ENCODE results near the gene PRRX2.
"Not testable (repeated sequence)": the region's sequence is repeated elsewhere in the genome, so short reads cannot be mapped to it uniquely, and the experiment has no call there.

Gene PRRX2

DNA sequence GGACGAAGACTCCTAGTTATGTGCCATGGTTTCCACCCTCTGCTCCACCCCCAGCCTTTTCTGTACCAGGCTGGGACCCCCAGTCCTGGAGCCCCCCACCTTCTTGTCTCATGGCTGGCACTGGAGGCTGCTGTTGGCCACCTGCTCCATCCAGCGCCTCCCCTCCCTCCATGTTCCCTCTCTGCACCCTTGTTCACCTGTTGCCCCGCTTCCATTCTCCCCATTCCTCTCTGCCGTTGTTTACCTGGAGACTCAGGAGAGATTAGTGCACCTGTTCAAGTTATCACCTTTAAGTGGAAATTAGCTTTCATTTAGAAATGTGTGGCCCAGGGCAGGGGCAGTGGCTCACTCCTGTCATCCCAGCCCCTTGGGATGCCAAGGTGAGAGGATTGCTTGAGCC is 32.2 kb upstream of the PRRX2 start:
- Histone ChIP-seq H3F3A (ENCODE audit: insufficient read depth, low read length) (no peaks in the 10 kb centered on the region), H3K4me2 (ENCODE audit: low read length) (no peak overlapping the region), H3K79me2 (ENCODE audit: insufficient read depth, low read length) (peaks cover 41% of the 10 kb centered on the region), H2AFZ (ENCODE audit: low read length) (no peak overlapping the region), H3K9me2 (ENCODE audit: low read depth, low read length) (no peaks in the 10 kb centered on the region), H4K20me1 (ENCODE audit: insufficient read depth, low read length) (no peaks in the 10 kb centered on the region), H3K36me3 (ENCODE audit: insufficient read depth, low read length) (peaks cover 91% of the 10 kb centered on the region), H3K27ac (ENCODE audit: low read depth, low read length, poor library complexity, severe bottlenecking) (no peak overlapping the region), H3K9me3 (ENCODE audit: low read length) (no peaks in the 10 kb centered on the region), H3K27me3 (ENCODE audit: insufficient read depth, low read length) (no peaks in the 10 kb centered on the region), H3K9ac (ENCODE audit: low read length) (no peak overlapping the region), H3K4me3 (ENCODE audit: low read depth, low read length, poor library complexity, severe bottlenecking) (no peak overlapping the region), H3K4me1 (ENCODE audit: insufficient read depth, low read length, severe bottlenecking) (peaks cover 12% of the 10 kb centered on the region)
- TF ChIP-seq EZH2 (IDR thresholded peaks at IDR 0.05; ENCODE audit: borderline replicate concordance, low read length), result no peak
- TF ChIP-seq, protein P1, sequence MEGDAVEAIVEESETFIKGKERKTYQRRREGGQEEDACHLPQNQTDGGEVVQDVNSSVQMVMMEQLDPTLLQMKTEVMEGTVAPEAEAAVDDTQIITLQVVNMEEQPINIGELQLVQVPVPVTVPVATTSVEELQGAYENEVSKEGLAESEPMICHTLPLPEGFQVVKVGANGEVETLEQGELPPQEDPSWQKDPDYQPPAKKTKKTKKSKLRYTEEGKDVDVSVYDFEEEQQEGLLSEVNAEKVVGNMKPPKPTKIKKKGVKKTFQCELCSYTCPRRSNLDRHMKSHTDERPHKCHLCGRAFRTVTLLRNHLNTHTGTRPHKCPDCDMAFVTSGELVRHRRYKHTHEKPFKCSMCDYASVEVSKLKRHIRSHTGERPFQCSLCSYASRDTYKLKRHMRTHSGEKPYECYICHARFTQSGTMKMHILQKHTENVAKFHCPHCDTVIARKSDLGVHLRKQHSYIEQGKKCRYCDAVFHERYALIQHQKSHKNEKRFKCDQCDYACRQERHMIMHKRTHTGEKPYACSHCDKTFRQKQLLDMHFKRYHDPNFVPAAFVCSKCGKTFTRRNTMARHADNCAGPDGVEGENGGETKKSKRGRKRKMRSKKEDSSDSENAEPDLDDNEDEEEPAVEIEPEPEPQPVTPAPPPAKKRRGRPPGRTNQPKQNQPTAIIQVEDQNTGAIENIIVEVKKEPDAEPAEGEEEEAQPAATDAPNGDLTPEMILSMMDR (IDR thresholded peaks at IDR 0.05; ENCODE audit: low read length), result no peak

DNA sequence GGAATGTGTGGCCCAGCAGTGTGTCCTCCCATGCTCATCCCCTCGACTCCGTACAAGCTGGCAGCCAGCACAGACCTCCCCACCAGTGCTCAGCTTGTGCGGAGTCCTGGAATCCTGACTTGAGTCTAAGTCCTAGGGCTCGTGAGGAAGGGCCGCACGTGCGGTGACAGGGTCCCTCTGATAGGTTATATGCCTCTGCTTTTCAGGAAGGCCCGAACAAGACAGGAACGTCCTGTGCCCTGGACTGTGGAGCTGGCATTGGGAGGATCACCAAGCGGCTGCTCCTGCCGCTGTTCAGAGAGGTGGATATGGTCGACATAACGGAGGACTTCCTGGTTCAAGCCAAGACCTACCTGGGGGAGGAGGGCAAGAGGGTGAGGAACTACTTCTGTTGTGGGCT is 31.6 kb upstream of the PRRX2 start:
- H3K9ac ChIP-seq (ENCODE audit: low read length), result no peak overlapping the region
- no peak overlapping the region for H3K4me3 ChIP-seq (ENCODE audit: low read depth, low read length, poor library complexity, severe bottlenecking)
- H2AFZ ChIP-seq (ENCODE audit: low read length), result no peak overlapping the region
- H3K9me3 ChIP-seq (ENCODE audit: low read length), result no peaks in the 10 kb centered on the region
- peaks cover 7% of the 10 kb centered on the region for H3K4me1 ChIP-seq (ENCODE audit: insufficient read depth, low read length, severe bottlenecking)
- no peaks in the 10 kb centered on the region for H3K9me2 ChIP-seq (ENCODE audit: low read depth, low read length)
- H3K4me2 ChIP-seq (ENCODE audit: low read length), result no peak overlapping the region
- no peaks in the 10 kb centered on the region for H3K27me3 ChIP-seq (ENCODE audit: insufficient read depth, low read length)
- H3F3A ChIP-seq (ENCODE audit: insufficient read depth, low read length), result no peaks in the 10 kb centered on the region
- H4K20me1 ChIP-seq (ENCODE audit: insufficient read depth, low read length), result no peaks in the 10 kb centered on the region
- H3K27ac ChIP-seq (ENCODE audit: low read depth, low read length, poor library complexity, severe bottlenecking), result no peak overlapping the region
- H3K79me2 ChIP-seq (ENCODE audit: insufficient read depth, low read length), result peaks cover 34% of the 10 kb centered on the region
- no peak for TF ChIP-seq EZH2 (IDR thresholded peaks at IDR 0.05; ENCODE audit: borderline replicate concordance, low read length)
- TF ChIP-seq, protein P1 (IDR thresholded peaks at IDR 0.05; ENCODE audit: low read length), result no peak
- H3K36me3 ChIP-seq (ENCODE audit: insufficient read depth, low read length), result peaks cover 91% of the 10 kb centered on the region

DNA sequence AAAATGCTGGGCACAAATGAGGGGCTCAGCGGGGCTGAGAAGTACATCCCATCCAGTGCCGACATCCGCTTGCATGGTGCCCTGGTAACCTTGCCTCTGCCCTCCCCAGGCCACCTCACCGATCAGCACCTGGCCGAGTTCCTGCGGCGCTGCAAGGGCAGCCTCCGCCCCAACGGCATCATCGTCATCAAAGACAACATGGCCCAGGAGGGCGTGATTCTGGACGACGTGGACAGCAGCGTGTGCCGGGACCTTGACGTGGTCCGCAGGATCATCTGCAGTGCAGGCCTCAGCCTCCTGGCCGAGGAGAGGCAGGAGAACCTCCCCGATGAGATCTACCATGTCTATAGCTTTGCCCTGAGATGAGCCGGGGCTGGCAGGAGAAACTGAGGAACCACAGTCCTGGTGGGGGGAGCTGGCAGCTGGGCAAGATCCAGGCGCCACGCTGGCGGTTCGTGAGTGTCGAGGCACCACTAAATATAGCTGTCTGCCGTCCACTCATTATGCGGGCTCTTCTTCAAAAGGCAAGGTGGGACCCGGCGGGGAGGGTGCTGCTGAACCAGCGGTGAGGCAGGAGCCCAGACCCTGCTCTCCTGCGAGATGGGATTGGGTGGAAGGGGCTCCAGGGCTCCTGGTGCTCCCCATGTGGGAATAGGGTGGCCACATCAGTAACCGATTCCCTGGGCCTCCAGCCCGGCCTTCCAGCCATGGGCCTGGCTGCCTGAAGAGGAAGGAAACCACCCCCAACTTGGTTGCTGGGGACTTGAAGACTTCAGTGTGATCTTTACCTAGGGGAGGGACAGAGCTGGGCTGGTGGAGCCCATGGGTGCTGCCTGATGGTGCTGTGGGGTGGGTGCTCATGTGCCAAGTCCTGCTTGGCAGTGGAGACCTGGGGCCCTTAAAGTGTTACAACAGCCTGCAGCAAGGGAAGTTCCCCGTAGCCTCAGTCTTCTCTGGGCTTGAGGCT is 30.1 kb upstream of the PRRX2 start:
- Histone ChIP-seq H3K27ac (ENCODE audit: low read depth, low read length, poor library complexity, severe bottlenecking) (no peak overlapping the region), H3K9me2 (ENCODE audit: low read depth, low read length) (no peaks in the 10 kb centered on the region), H3K4me3 (ENCODE audit: low read depth, low read length, poor library complexity, severe bottlenecking) (no peak overlapping the region), H3K79me2 (ENCODE audit: insufficient read depth, low read length) (peaks cover 19% of the 10 kb centered on the region), H3K4me2 (ENCODE audit: low read length) (no peak overlapping the region), H3K27me3 (ENCODE audit: insufficient read depth, low read length) (no peaks in the 10 kb centered on the region), H3K9ac (ENCODE audit: low read length) (no peak overlapping the region), H3K4me1 (ENCODE audit: insufficient read depth, low read length, severe bottlenecking) (peaks cover 8% of the 10 kb centered on the region), H3K36me3 (ENCODE audit: insufficient read depth, low read length) (peaks cover 82% of the 10 kb centered on the region), H2AFZ (ENCODE audit: low read length) (no peak overlapping the region), H3K9me3 (ENCODE audit: low read length) (no peaks in the 10 kb centered on the region), H3F3A (ENCODE audit: insufficient read depth, low read length) (no peaks in the 10 kb centered on the region), H4K20me1 (ENCODE audit: insufficient read depth, low read length) (no peaks in the 10 kb centered on the region)
- TF ChIP-seq, protein P1 (IDR thresholded peaks at IDR 0.05; ENCODE audit: low read length), result no peak

DNA sequence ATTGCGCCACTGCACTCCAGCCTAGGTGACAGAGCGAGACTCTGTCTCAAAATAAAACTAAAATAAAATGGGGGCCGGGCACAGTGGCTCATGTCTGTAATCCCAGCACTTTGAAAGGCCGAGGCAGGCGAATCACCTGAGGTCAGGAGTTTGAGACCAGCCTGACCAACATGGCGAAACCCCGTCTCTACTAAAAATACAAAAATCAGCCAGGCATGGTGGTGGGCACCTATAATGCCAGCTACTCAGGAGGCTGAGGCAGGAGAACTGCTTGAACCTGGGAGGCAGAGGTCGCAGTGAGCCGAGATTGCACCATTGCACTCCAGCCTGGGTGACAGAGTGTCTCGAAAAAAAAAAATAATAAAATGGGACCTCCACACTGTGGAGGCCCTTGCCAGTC is 29.1 kb upstream of the PRRX2 start:
- H3K4me1 ChIP-seq (ENCODE audit: insufficient read depth, low read length, severe bottlenecking), result peaks cover 18% of the 10 kb centered on the region
- not testable (repeated sequence) for H3K27ac ChIP-seq (ENCODE audit: low read depth, low read length, poor library complexity, severe bottlenecking); H3F3A ChIP-seq (ENCODE audit: insufficient read depth, low read length); H2AFZ ChIP-seq (ENCODE audit: low read length); H3K9ac ChIP-seq (ENCODE audit: low read length); H3K4me3 ChIP-seq (ENCODE audit: low read depth, low read length, poor library complexity, severe bottlenecking); H3K9me2 ChIP-seq (ENCODE audit: low read depth, low read length); H3K79me2 ChIP-seq (ENCODE audit: insufficient read depth, low read length); H3K4me2 ChIP-seq (ENCODE audit: low read length); H3K27me3 ChIP-seq (ENCODE audit: insufficient read depth, low read length); H3K9me3 ChIP-seq (ENCODE audit: low read length); H4K20me1 ChIP-seq (ENCODE audit: insufficient read depth, low read length)
- H3K36me3 ChIP-seq (ENCODE audit: insufficient read depth, low read length), result peaks cover 73% of the 10 kb centered on the region

All from OCI-LY1 (cell line).